Epithelial cell of esophagus (primary cell): ENCODE data around the gene RIN3.

ENCODE experiments used
- DNase-seq: peaks from one replicate; pipeline ENCODE4 v3.0.0; 2010; ENCODE audit warnings: low read depth
- H3K4me3 ChIP-seq: 2 replicates; pipeline ENCODE4 v1.5.1; 2011; ENCODE audit warnings: mild to moderate bottlenecking, low read length, control low read depth
- CTCF ChIP-seq: IDR thresholded peaks from 2 replicates; pipeline ENCODE4 v1.5.1; 2011; ENCODE audit warnings: low read depth, mild to moderate bottlenecking, low read length, control low read depth, inconsistent platforms; ENCODE audit not compliant: insufficient read depth; ENCODE audit errors: missing control alignments

RIN3 gene

GRCh38 chr14:92716131-92716530 lies 202.6 kb downstream of the RIN3 start:
- no peak for TF ChIP-seq CTCF
- no peak for DNase-seq
- no peak overlapping the region for H3K4me3 ChIP-seq

GRCh38 chr14:92717571-92718042 lies 204.0 kb downstream of the RIN3 start:
- no peak for DNase-seq
- H3K4me3 ChIP-seq: no peak overlapping the region
- no peak for TF ChIP-seq CTCF

DNA sequence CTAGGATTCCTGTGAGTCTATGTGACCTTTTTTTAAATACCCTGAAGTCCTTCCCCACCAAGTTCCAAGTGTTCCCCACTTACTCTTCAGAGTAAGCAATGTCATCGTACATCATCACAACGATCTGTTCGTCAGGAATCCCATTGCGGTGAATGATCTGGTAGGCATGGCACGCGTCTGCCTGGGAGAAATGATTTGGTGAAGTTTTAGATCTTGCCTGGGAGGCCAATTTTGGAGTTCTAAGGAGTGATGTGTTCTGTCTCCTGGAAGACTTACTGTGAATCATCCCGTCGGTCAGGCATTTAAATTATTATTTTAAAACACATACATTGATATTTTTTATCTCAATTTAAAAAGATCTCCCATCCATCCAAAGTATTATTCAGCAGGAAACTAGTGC lies 205.1 kb downstream of the RIN3 start:
- DNase-seq: no peak
- H3K4me3 ChIP-seq: no peak overlapping the region
- TF ChIP-seq CTCF: no peak

DNA sequence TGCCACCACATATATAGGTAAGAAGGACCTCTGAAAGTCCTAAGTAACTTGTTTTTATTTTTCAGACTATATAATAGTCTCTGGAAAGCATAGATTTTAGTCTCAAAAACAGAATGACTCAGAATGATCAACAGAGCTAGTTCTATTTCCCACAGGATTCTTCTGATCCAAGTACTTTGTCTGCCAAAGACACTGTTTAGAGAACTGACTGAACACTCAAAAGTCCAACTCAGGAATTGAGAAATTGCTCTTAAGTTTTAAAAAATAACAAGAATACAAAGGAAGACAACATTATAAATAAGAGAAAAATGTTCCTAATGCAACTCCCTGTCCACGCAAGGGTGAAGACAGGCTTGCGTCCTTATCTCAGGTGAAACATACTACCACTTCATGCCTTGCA lies 205.8 kb downstream of the RIN3 start:
- TF ChIP-seq CTCF: no peak
- DNase-seq: no peak

DNA sequence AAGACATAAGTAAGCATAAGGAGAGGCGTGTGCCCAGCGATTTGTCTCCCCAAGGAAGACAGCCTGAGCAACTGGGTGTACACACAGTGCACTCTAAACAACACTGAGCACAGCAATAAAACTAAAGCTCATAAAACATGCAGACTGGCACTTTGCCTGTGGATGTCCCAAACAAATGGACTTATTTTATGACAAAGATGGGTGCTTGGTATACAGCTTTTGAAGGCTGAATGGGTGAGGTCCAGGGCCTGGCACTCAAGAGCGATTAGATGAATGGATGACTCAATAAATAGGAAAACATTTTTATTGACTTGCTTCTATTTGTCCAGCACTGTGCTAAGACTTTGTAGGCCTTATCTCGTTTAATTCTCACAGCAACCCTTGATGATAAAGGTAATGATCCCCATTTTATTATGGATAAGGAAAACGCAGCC lies 206.3 kb downstream of the RIN3 start:
- no peak overlapping the region for H3K4me3 ChIP-seq
- TF ChIP-seq CTCF: no peak
- DNase-seq: no peak

More for the DNA sequence above, 205.8 kb downstream of the RIN3 start:
- no peak overlapping the region for H3K4me3 ChIP-seq

DNA sequence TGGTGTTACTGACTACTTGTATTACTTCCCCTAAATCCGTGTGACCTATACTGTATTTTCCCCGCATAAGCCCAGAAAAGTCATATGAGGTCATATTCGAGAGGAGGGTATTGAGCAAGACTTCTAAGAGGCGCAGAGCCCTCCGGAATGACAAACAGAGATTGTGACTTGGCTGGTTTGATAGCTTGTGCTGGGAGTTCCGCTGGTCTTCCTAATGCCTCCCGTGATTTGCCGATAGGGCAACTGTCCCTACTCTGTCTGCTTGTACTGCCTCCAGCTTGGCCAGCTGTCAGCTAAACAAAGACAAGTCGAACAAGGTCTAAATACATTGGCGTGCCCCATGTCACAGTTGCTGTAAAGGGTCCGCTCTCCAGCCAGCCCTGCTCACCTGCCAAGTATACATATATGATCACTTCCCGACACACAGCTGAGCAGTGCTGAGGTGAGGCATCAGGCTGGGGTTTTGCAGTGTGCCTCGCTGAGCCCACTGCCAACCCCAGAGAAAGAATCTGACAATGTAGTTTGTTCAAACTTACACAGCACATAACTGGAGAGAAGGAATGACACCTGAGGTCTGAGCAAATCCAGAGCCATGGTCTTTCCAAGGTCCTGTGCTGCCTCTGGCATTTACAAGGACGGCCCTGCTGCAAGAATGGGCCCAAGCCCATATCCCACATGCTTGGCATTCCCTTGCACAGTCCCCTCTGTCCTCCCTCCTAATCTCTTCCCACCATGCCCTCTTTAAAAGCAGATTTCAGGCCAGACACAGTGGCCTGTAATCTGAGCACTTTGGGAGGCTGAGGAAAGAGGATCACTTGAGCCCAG lies 211.1 kb downstream of the RIN3 start:
- DNase-seq: no peak

More for the DNA sequence above, 211.1 kb downstream of the RIN3 start:
- no peak for TF ChIP-seq CTCF
- no peak overlapping the region for H3K4me3 ChIP-seq
